GM10266 (cell line): ENCODE data around the gene IL6R.

ENCODE experiments used
- DNase-seq: peaks from one replicate; pipeline ENCODE4 v3.0.0; 2012; ENCODE audit errors: extremely low spot score
- CTCF ChIP-seq: IDR thresholded peaks from 2 replicates; pipeline ENCODE4 v1.5.1; 2012; ENCODE audit warnings: mild to moderate bottlenecking, low read depth; ENCODE audit not compliant: control insufficient read depth, insufficient read depth; ENCODE audit errors: missing control alignments

The IL6R gene

GRCh38 chr1:154402409-154402921, 2.7 kb upstream of the IL6R start:
- no peak for TF ChIP-seq CTCF
- no peak for DNase-seq

- TF ChIP-seq CTCF = no peak
- DNase-seq = peak; percentile 4
Measured at GRCh38 chr1:154403261-154403943, 1.7 kb upstream of the IL6R start.

GRCh38 chr1:154403983-154404382, 1.2 kb upstream of the IL6R start:
- no peak for TF ChIP-seq CTCF
- DNase-seq = peak; percentile 3

- no peak for DNase-seq
- no peak for TF ChIP-seq CTCF
Measured at GRCh38 chr1:154404511-154404931, 622 bp upstream of the IL6R start.

- no peak for DNase-seq
- peak; percentile 68 for TF ChIP-seq CTCF
Measured at GRCh38 chr1:154405747-154406571, 816 bp downstream of the IL6R start.

GRCh38 chr1:154406572-154406879, 1.4 kb downstream of the IL6R start:
- DNase-seq = no peak
- no peak for TF ChIP-seq CTCF

GRCh38 chr1:154406886-154407197, 1.7 kb downstream of the IL6R start:
- no peak for DNase-seq
- TF ChIP-seq CTCF = no peak
